GM18867 (cell line): ENCODE data around the gene PABPN1.
A peak's percentile ranks its signal among the peaks of the same experiment; 100 is the strongest.
"Not testable (repeated sequence)": the region's sequence is repeated elsewhere in the genome, so short reads cannot be mapped to it uniquely, and the experiment has no call there.

Experiments
- ATAC-seq: cut with Tn5 transposase; IDR thresholded peaks from one replicate; pipeline ENCODE4 v1.9.1; 2021; ENCODE audit warnings: mild to moderate bottlenecking, moderate library complexity; ENCODE audit not compliant: unreplicated experiment

PABPN1 gene

DNA sequence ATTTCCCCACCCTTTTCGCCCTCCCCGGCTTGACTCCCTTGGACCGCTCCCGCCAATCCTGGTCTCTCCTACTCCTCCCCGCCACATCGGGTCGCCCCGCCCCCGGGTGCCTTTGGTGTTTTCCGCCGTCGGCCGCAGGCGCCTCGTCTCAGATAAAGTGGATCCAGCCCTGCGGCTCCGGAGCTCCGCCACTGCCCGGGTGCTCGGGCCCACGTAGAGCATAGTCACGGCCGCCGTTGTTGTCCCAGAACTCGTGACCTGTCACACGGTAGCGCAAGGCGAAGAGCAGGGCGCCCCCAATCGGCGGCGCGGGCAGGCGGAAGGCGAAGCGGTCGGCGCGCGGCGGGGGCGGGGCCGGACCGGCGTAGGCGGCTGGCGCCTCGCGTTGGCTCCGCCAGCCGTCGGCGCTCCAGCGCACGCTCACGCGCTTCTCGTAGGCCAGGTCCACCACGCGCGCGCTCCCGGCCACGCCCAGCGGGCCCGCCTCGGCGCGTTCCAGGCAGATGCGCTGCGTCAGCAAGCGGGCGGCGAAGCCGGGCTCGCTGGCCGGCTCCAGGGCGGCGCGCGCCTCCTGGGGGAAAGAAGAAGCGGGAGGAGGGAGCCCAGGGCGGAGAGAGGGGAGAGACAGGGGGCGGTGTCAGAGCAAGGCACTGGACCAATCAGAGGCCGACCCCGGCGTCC, 19.8 kb upstream of the PABPN1 start:
- ATAC-seq: peak; percentile 78

DNA sequence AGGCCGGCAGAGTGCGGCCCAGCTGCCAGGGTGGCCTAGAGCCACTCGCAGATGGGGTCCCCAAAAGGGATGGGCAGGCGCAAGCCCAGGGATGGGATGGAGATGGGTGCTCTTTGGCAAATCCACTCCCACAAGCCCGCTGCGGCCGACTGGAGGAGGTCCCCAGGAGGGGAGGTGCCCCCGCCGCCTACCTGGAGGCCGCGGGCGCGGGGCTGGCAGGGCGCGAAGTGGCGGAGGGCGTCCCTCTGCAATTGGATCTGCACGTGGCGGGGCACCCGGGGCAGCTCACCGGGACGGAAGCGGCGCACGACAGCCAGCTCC, 19.3 kb upstream of the PABPN1 start:
- ATAC-seq: peak; percentile 13

DNA sequence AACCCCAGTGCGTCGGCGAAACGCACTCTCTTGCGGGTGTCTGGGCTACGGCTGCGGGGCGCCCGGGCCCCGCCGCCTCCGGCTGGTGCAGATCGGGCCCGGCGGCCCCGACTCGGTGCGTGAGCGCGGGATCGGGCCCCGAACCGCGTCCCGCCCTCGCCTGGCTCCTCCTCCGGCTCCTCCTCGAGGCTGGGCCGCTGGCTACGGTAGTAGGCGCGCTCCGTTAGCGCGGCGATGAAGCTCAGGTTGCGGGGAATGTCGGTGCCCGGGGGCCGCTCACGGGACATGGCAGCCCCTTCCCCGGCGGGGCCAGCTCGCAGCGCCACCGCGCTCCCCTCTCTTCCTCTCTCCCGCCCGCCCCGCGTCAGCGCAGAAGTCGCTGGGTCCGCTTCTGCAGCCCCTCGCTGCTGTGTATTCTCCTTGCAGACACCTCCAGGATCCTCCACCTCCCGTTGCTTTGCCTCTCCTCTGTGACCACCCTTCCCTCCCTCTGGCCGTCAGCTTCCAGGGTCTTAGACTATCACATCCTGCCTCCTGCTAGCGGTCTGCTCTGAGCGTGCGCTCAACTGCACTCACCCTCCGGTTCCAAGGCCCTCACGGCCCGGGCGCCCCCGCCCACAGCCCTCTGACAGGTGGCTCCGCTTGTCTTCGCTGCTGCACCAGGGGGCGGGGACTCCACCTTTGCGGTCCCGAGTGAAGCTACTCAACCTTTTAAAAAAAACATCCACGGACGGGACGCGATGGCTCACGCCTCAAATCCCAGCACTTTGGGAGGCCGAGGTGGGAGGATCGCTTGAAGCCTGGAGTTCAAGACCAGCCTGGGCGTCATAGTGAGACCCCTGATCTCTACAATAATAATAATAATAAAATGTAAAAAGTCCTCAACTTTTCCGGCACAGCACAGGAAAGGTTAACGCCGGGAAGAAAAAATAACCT, 18.7 kb upstream of the PABPN1 start, which contains the start of gene PPP1R3E:
Gene PPP1R3E (minus strand): TSS at position 570 of the 936 bp plus-strand sequence. CDS start 283 bp downstream, at position 287.
- peak; percentile 35 for ATAC-seq

DNA sequence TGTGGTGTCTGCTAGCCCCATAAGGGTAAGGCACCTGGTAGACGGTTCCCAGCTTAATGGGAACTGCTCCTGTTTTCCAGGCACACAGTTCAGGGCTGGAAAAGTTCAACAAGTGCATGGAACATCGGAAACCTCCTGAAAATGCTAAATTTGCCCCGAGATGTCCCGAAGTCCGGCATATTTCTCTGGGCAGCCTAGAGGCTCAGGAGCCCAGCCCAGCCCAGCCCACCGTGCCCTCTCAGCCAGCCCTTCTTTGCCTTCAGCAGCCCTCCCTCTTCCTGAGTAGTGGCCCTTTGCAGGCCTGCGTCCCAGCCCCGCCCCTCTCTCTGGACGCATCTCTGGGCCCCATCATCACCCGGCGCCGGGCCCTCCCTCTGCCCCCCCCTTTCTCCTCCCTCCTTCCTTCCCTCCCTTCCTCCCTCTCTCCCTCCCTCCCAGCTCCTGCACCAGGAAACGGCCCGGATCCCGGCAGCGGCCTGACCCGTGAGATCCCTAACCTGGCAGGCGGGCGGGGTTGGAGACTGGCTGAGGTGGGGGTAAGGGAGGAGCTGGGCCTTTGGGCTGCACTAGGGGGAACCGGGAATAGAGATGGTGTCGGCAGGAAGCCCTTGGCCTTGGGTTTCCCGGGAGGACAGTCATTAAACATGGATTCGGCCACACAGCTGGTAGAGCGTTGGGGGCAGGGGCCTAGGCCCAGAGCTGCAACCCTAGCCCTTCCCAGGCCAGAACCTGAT, 14.7 kb upstream of the PABPN1 start, which contains the start of gene BCL2L2:
Gene BCL2L2 (plus strand): TSS at position 422 of the 734 bp plus-strand sequence. CDS start 935 bp downstream, outside the sequence.
- ATAC-seq: peak; percentile 21

DNA sequence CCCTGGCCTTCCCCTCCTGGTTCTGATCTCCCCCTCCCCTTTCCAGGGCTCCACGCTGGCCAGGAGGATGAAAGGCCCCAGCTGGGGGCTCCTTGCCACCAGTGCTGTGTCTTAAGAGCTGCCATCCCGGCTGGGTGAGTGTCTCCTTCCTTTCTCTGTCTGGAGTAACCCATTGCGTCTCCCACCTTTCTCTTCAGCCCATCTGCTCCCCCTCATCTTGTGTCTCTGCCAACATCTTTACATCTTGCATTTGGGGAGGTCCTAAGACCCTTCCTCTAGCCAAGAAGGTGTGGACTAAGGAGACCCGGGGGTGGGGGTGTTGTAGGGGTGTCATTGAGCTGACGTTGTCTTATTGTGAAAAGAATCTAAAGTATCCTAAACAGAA, 14.1 kb upstream of the PABPN1 start:
- no peak for ATAC-seq

DNA sequence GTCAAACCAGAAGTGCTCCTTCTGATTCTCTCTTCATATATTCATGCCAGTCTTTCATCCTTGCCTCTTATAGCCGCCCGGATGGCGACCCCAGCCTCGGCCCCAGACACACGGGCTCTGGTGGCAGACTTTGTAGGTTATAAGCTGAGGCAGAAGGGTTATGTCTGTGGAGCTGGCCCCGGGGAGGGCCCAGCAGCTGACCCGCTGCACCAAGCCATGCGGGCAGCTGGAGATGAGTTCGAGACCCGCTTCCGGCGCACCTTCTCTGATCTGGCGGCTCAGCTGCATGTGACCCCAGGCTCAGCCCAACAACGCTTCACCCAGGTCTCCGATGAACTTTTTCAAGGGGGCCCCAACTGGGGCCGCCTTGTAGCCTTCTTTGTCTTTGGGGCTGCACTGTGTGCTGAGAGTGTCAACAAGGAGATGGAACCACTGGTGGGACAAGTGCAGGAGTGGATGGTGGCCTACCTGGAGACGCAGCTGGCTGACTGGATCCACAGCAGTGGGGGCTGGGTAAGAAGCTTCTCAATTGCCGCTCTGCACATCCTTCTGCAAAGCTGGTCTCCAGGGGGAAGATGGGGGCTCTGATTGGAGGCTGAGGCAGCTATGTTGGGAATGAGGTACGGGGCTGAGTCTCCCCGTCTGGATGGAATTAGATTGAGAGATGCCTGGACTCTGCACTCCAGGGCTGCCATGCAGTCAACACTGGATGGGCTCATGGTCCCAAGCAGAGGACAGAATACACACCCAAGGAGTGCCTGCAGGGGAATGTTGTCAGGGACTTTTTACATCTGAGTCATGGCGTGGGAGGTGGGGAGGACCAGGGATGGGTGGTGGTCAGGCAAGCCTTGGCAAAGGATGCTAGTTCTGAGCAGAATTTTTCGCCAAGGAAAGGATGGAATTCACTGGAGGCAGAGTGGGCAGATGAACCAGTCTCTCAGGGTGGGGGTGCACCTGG, 13.3 kb upstream of the PABPN1 start:
- ATAC-seq: no peak

DNA sequence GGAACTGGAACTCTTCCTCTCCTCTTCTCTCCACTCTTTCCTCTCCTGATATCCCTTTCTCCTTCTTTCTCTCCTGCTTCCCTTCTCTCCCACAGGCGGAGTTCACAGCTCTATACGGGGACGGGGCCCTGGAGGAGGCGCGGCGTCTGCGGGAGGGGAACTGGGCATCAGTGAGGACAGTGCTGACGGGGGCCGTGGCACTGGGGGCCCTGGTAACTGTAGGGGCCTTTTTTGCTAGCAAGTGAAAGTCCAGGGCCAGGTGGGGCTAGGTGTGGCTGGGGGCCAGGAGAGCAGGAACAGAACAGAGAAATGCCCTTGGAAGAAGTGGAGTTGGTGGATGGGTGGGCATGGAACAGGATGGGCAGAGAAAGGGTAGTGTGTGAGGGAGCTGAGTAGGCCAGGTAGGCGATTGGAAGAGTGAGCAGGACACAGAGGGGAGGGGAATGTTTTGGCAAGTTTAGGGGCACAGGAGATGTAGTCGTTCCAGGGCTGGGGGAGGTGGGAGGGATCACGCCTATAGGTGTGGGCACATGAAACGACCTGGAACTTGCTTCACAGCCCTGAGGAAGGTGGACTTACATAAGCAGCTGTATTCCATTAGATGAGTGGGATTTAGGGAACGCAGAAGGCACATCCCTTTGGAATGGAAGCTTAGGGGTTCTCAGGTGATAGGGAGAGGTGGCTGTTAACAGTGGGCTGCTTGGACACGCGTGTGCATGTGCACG, 12.4 kb upstream of the PABPN1 start:
- no peak for ATAC-seq

DNA sequence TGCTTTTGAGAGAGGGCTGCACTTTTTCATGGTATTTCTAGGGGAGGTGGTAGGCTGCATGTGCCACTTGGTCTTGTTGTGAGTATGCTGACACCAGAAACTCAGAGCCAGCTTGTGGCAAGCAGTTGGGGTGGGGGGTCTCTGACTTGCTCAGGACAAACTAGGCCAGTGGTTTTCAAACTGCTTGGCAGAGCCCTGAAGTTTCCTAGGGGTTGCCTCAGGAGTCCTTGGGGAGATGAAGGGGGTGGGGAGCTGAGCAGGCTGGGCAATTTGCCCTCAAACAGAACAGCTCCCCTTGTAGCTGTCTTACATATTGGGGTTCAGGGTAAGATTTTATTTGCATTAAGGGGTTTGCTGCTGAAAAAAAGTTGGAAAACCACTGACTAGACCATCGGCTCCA, 10.7 kb upstream of the PABPN1 start:
- no peak for ATAC-seq

DNA sequence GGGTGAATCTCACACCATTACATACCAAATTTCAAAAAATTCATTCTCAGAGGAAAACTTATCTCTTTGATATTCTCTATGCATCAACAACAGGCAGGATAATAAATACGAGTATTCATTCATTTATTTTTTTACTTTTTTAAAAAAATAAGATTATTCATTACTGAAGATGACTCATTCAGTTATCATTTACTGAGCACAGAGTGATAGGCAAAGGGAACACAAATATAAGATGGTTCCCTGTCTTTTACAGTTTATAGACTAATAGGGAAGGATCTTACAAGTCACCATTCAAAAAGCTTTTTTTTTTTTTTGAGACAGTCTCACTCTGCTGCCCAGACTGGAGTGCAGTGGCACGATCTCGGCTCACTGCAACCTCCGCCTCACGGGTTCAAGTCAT, 5.0 kb upstream of the PABPN1 start:
- ATAC-seq: no peak

DNA sequence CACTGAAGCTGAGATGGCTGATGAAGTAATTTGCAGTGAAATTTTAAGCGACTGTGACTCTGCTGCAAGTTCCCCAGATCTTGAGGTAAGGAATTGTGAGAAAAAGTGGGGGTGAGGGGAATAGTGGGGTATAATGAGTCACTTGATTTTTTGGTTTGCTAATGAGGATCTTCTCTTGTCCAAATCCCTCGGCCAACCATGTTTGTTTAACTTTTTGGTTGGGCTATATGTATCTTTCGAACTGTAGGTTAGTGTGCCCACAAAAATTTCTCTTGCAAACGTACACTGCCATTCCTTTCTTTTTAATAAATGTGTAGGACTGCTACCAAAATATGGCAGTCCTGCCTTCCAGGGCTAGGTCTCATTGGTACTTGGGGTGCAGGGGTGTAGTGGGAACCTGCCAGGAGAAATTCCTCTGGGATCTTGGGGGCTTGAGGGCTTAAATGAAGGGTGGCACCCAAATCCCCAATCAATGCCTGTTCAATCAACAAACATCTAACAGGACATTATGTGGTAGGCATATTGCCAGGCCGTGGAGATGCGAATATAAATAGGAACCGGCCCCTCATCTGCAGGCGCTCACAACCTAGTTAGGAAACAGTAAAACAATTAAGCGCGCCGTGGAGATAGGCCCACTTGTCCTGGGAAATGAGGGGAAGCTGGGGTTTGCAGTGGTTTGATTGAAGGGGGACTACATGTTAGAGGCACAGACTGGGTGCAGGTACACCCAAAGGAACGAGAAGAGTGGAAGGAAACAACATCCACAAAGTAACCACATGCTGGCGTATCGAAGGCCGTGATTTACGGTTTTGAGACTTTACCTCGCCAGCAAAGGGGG, 1.3 kb upstream of the PABPN1 start:
- ATAC-seq: no peak

DNA sequence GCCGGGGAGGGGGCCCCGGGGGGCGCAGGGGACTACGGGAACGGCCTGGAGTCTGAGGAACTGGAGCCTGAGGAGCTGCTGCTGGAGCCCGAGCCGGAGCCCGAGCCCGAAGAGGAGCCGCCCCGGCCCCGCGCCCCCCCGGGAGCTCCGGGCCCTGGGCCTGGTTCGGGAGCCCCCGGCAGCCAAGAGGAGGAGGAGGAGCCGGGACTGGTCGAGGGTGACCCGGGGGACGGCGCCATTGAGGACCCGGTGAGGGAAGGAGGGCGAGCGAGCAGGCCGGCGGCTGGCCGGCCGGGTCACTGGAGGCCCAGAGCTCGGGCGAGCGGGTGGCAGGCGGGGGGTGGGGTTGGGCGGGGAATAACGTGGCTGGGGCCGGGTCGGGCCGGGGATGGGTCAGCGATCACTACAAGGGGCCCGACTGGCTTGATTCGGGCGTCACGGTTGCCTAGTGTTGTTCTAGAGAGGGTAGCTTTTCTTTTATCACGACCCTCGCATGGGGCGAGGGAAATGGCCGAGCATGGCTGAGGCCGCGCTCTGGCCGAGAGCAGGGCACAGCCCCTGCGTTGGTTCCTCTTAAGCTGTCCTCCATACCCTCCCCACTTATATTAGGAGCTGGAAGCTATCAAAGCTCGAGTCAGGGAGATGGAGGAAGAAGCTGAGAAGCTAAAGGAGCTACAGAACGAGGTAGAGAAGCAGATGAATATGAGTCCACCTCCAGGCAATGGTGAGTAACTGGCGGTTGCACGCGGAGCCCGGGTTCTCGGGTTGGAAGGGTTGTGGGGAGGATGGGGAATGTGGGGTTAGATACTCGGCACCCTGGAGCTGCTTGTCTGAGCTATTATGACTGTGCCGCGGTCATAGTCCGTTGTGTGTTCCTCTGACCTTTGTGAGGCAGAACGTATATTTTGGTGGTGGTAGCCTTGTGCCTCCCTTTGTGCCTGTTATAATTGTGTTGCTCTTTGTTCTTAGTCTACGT, 603 bp downstream of the PABPN1 start:
- ATAC-seq: peak; percentile 12

DNA sequence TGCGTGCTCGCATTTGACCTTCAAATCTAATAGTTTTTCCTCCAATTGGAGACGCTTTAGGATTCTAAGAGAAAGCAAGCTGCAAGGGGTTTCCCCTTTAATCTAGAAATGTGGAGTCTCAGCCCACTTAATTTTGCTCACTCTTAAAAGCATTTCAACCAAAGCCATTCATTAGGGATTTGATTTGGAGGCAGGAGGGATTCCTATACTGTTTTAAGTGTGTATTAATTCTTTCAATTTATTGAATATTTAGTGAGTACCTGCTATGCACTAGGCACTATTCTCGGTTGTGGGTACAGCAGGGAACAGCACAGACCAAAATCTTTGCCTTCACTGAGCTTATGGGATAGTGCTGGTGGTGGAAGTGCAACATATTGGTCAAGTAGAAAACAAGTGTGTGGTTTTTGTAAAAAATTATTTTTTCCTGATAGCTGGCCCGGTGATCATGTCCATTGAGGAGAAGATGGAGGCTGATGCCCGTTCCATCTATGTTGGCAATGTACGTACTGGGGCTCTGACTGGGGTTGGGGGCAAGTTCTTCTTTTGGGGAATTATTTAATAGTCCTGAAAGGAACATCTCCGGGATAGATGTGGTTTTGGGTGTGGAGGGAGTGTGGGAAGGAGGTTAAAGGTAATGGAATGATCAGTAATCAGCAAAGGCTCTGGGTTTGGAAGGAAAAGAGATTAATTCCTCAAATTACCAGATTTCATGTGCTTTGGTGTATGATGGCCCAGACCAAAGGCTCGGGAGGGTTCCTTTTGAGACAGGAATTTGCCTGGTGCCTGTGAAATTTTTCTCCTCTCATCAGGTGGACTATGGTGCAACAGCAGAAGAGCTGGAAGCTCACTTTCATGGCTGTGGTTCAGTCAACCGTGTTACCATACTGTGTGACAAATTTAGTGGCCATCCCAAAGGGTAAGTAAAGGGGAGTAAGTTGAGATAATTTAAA, 1.6 kb downstream of the PABPN1 start:
- no peak for ATAC-seq

DNA sequence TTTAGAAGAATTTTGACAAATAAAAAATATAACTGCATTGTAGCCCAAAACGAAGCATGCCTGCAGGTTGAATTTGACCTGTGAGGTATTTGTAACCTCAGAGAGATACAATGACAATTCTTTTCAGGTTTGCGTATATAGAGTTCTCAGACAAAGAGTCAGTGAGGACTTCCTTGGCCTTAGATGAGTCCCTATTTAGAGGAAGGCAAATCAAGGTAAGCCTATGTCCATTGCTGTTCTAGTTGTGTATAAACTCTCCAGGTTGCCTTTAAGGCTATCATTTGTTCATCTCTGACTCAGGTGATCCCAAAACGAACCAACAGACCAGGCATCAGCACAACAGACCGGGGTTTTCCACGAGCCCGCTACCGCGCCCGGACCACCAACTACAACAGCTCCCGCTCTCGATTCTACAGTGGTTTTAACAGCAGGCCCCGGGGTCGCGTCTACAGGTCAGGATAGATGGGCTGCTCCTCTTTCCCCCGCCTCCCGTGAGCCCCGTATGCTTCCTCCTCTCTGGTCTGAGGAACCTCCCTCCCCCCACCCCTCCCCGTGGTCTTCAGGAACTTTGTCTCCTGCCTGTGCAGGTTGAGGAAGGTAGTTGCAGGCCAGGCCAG, 2.7 kb downstream of the PABPN1 start:
- ATAC-seq: no peak

DNA sequence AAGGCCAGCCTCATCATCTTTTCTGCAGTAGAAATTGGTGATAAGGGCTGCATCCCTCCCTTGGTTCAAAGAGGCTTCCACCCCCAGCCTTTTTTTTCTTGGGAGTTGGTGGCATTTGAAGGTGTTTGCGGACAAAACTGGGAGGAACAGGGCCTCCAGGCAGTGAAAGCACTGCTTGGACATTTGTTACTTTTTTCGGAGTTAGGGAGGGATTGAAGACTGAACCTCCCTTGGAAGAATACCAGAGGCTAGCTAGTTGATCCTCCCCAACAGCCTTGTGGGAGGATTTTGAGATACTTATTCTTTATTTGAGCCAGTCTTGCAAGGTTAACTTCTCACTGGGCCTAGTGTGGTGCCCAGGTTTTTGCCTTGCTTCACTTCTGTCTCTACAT, 3.2 kb downstream of the PABPN1 start:
- no peak for ATAC-seq

DNA sequence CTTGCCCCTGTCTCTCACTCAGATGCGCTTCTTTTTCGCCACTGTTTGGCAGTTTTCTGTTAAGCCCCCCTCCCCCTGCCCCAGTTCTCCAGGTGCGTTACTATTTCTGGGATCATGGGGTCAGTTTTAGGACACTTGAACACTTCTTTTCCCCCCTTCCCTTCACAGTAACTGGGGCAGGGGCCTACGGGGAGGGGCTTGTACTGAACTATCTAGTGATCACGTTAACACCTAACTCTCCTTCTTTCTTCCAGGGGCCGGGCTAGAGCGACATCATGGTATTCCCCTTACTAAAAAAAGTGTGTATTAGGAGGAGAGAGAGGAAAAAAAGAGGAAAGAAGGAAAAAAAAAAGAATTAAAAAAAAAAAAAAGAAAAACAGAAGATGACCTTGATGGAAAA, 3.7 kb downstream of the PABPN1 start:
- ATAC-seq: no peak

DNA sequence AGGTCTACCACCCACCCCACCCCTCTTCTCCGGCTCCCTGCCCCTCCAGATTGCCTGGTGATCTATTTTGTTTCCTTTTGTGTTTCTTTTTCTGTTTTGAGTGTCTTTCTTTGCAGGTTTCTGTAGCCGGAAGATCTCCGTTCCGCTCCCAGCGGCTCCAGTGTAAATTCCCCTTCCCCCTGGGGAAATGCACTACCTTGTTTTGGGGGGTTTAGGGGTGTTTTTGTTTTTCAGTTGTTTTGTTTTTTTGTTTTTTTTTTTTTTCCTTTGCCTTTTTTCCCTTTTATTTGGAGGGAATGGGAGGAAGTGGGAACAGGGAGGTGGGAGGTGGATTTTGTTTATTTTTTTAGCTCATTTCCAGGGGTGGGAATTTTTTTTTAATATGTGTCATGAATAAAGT, 4.5 kb downstream of the PABPN1 start:
- ATAC-seq: not testable (repeated sequence)
